ENCODE data around the gene DEFB118.

DEFB118 gene

GRCh38 chr20:31418307-31418706, 49.9 kb downstream of the DEFB118 start:
- TF ChIP-seq SIN3A (IDR thresholded peaks at IDR 0.05; ENCODE audit: borderline replicate concordance, insufficient read depth, low read length) (no peak), TAF1 (IDR thresholded peaks at IDR 0.05; ENCODE audit: borderline replicate concordance, insufficient read depth, low read length) (no peak), FOXP2 (optimal IDR thresholded peaks at IDR 0.05; ENCODE audit: borderline replicate concordance, extremely low read depth, extremely low read length, insufficient read depth) (no peak), POLR2AphosphoS5 (IDR thresholded peaks at IDR 0.05; ENCODE audit: low read depth, low read length) (no peak)
- TF ChIP-seq, protein P1, sequence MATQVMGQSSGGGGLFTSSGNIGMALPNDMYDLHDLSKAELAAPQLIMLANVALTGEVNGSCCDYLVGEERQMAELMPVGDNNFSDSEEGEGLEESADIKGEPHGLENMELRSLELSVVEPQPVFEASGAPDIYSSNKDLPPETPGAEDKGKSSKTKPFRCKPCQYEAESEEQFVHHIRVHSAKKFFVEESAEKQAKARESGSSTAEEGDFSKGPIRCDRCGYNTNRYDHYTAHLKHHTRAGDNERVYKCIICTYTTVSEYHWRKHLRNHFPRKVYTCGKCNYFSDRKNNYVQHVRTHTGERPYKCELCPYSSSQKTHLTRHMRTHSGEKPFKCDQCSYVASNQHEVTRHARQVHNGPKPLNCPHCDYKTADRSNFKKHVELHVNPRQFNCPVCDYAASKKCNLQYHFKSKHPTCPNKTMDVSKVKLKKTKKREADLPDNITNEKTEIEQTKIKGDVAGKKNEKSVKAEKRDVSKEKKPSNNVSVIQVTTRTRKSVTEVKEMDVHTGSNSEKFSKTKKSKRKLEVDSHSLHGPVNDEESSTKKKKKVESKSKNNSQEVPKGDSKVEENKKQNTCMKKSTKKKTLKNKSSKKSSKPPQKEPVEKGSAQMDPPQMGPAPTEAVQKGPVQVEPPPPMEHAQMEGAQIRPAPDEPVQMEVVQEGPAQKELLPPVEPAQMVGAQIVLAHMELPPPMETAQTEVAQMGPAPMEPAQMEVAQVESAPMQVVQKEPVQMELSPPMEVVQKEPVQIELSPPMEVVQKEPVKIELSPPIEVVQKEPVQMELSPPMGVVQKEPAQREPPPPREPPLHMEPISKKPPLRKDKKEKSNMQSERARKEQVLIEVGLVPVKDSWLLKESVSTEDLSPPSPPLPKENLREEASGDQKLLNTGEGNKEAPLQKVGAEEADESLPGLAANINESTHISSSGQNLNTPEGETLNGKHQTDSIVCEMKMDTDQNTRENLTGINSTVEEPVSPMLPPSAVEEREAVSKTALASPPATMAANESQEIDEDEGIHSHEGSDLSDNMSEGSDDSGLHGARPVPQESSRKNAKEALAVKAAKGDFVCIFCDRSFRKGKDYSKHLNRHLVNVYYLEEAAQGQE (IDR thresholded peaks at IDR 0.05; ENCODE audit: insufficient read depth in 1 of 2, low read depth in 2 of 2, low read length in 2 of 2), result no peak

Measured in PFSK-1 (cell line).